H1 (cell line): Measurements from ENCODE around the gene NR3C1. TPM values are rescaled to one million over a fixed set of nuclear protein-coding genes. Genes with fewer than 3 reads are reported as not detected.

Source experiments
- CTCF ChIA-PET: fragments of 300-600 bp; sonication (Branson Sonifier 250); formaldehyde crosslinking; loops from one replicate; lab custom pipeline; 2021; ENCODE audit not compliant: partially characterized antibody; lab: Charles Lee
- POLR2A ChIA-PET: fragments of 300-600 bp; sonication (Branson Sonifier 250); formaldehyde crosslinking; loops from one replicate; lab custom pipeline; 2021; ENCODE audit warnings: inconsistent platforms; ENCODE audit not compliant: partially characterized antibody; lab: Charles Lee
- DNase-seq, 2 experiments: peaks; one replicate each; pipeline versions ENCODE4 v3.0.0 to v3.0.0-alpha.2; 2010 to 2022; ENCODE audit warnings: low spot score in 2 of 2, low read depth in 1 of 2, mixed read lengths in 1 of 2
- FAIRE-seq: peaks from 2 replicates; lab custom pipeline; 2011; peaks lifted over from hg19 to GRCh38; lab: Jason Lieb, UNC
- H2AFZ ChIP-seq: 2 replicates; pipeline ENCODE4 v1.8.1; 2012; ENCODE audit warnings: low read length, inconsistent platforms
- H2AK5ac ChIP-seq: 2 replicates; pipeline ENCODE4 v1.6.1; 2013; ENCODE audit warnings: low read depth, low read length
- H2BK120ac ChIP-seq: replicated peaks from 2 replicates; pipeline ENCODE3; 2013; ENCODE audit warnings: low read depth, low read length, inconsistent platforms
- H2BK12ac ChIP-seq: 2 replicates; pipeline ENCODE4 v1.6.1; 2013; ENCODE audit warnings: low read depth, low read length
- H2BK15ac ChIP-seq: 2 replicates; pipeline ENCODE4 v1.6.1; 2013; ENCODE audit warnings: low read length
- H2BK20ac ChIP-seq: 2 replicates; pipeline ENCODE4 v1.6.1; 2013; ENCODE audit warnings: low read length
- H2BK5ac ChIP-seq: 2 replicates; pipeline ENCODE4 v1.6.1; 2013; ENCODE audit warnings: low read depth, low read length
- H3K14ac ChIP-seq: 2 replicates; pipeline ENCODE4 v1.6.1; 2013; ENCODE audit warnings: inconsistent platforms; ENCODE audit not compliant: insufficient read length
- H3K18ac ChIP-seq: 2 replicates; pipeline ENCODE4 v1.6.1; 2013; ENCODE audit warnings: low read length; ENCODE audit errors: extremely low read depth
- H3K23ac ChIP-seq: 2 replicates; pipeline ENCODE4 v1.6.1; 2013; ENCODE audit warnings: inconsistent platforms; ENCODE audit not compliant: insufficient read length
- H3K23me2 ChIP-seq: 2 replicates; pipeline ENCODE4 v1.6.1; 2013; ENCODE audit warnings: low read depth, low read length
- H3K27ac ChIP-seq: 2 replicates; pipeline ENCODE4 v1.6.1; 2011; ENCODE audit warnings: low read depth, low read length, inconsistent platforms
- H3K27me3 ChIP-seq, 4 experiments: replicated peaks in 1 of 4; 1 replicate in 1 of 4; 2 replicates in 3 of 4; pipeline versions ENCODE4 v1.6.1 to v1.8.1; 2011 to 2013; ENCODE audit warnings: low read length in 3 of 4, mild to moderate bottlenecking in 3 of 4, inconsistent platforms in 2 of 4, mixed read lengths in 2 of 4, moderate library complexity in 1 of 4; ENCODE audit not compliant: control insufficient read depth in 3 of 4, insufficient read depth in 3 of 4; ENCODE audit errors: extremely low read depth in 1 of 4
- H3K36me3 ChIP-seq, 4 experiments: 2 replicates each; pipeline versions ENCODE4 v1.6.1 to v1.8.1; 2011 to 2013; ENCODE audit warnings: mild to moderate bottlenecking in 4 of 4, low read length in 3 of 4, moderate library complexity in 2 of 4, control low read depth in 1 of 4, inconsistent platforms in 1 of 4; ENCODE audit not compliant: insufficient read depth in 4 of 4, control insufficient read depth in 2 of 4
- H3K4ac ChIP-seq: replicated peaks from 2 replicates; pipeline ENCODE3; 2013; ENCODE audit warnings: low read length, low read depth, mixed read lengths, inconsistent platforms; ENCODE audit not compliant: insufficient read length
- H3K4me1 ChIP-seq, 4 experiments: replicated peaks in 1 of 4; 1 replicate in 1 of 4; 2 replicates in 3 of 4; pipeline versions ENCODE4 v1.6.1 to v1.8.1; 2011 to 2013; ENCODE audit warnings: low read length in 3 of 4, inconsistent platforms in 2 of 4, mixed read lengths in 1 of 4; ENCODE audit not compliant: insufficient read depth in 4 of 4, control insufficient read depth in 3 of 4
- H3K4me2 ChIP-seq, 2 experiments: 2 replicates each; pipeline versions ENCODE4 v1.6.1 to v1.8.1; 2011 to 2013; ENCODE audit warnings: low read depth in 2 of 2, low read length in 2 of 2, control low read depth in 1 of 2, inconsistent platforms in 1 of 2, mild to moderate bottlenecking in 1 of 2; ENCODE audit not compliant: insufficient read depth in 1 of 2
- H3K4me3 ChIP-seq, 4 experiments: fragments of 200-600, 300-600 bp in 1 of 4; sonication (generic), shearing (Covaris generic), sonication (Bioruptor Twin) in 1 of 4; 2 replicates each; pipeline versions ENCODE4 v1.5.1 to v1.8.1; 2011 to 2016; ENCODE audit warnings: low read length in 4 of 4, low read depth in 3 of 4, control low read depth in 2 of 4, inconsistent platforms in 2 of 4, mild to moderate bottlenecking in 2 of 4, mixed read lengths in 1 of 4, moderate library complexity in 1 of 4; ENCODE audit not compliant: insufficient read depth in 2 of 4; ENCODE audit errors: extremely low read depth in 1 of 4
- H3K56ac ChIP-seq: replicated peaks from 2 replicates; pipeline ENCODE3; 2013; ENCODE audit warnings: low read depth, mild to moderate bottlenecking, mixed read lengths, low read length, inconsistent platforms; ENCODE audit not compliant: insufficient read length
- H3K79me1 ChIP-seq: 2 replicates; pipeline ENCODE4 v1.6.1; 2013; ENCODE audit warnings: low read depth, low read length, control low read depth
- H3K79me2 ChIP-seq, 2 experiments: 2 replicates each; pipeline versions ENCODE4 v1.6.1 to v1.8.1; 2012 to 2013; ENCODE audit warnings: low read length in 2 of 2, mild to moderate bottlenecking in 2 of 2, inconsistent platforms in 1 of 2; ENCODE audit not compliant: insufficient read depth in 2 of 2, control insufficient read depth in 1 of 2
- H3K9ac ChIP-seq, 4 experiments: replicated peaks in 1 of 4; 1 replicate in 1 of 4; 2 replicates in 3 of 4; pipeline versions ENCODE4 v1.6.1 to v1.8.1; 2011 to 2013; ENCODE audit warnings: low read depth in 3 of 4, low read length in 3 of 4, control low read depth in 2 of 4, mild to moderate bottlenecking in 2 of 4, moderate library complexity in 2 of 4, inconsistent platforms in 1 of 4; ENCODE audit errors: extremely low read depth in 1 of 4
- H3K9me3 ChIP-seq, 2 experiments: 2 replicates each; pipeline versions ENCODE4 v1.6.1 to v1.8.1; 2012 to 2013; ENCODE audit warnings: mild to moderate bottlenecking in 2 of 2, moderate library complexity in 2 of 2, control low read depth in 1 of 2, inconsistent platforms in 1 of 2, low read depth in 1 of 2, low read length in 1 of 2, mixed read lengths in 1 of 2; ENCODE audit not compliant: insufficient read depth in 2 of 2
- H4K20me1 ChIP-seq, 2 experiments: replicated peaks in 1 of 2; 2 replicates each; pipeline versions ENCODE3 to v1.8.1; 2011 to 2013; ENCODE audit warnings: inconsistent platforms in 2 of 2, low read length in 2 of 2, mild to moderate bottlenecking in 1 of 2; ENCODE audit not compliant: insufficient read depth in 2 of 2, control insufficient read depth in 1 of 2
- H4K5ac ChIP-seq: 2 replicates; pipeline ENCODE4 v1.6.1; 2013; ENCODE audit warnings: low read length, low read depth, mixed read lengths, inconsistent platforms; ENCODE audit not compliant: insufficient read length
- H4K8ac ChIP-seq: 2 replicates; pipeline ENCODE4 v1.8.0; 2013; ENCODE audit warnings: mild to moderate bottlenecking, moderate library complexity, low read length, inconsistent platforms; ENCODE audit not compliant: insufficient read depth; ENCODE audit errors: extremely low read depth
- H4K91ac ChIP-seq: replicated peaks from 2 replicates; pipeline ENCODE3; 2013; ENCODE audit warnings: low read length, mixed read lengths, inconsistent platforms; ENCODE audit not compliant: insufficient read length
- CTBP2 ChIP-seq: IDR thresholded peaks from 2 replicates; pipeline ENCODE4 v1.7.0; 2011; ENCODE audit warnings: borderline replicate concordance, mild to moderate bottlenecking, moderate library complexity, mixed read lengths, low read length; ENCODE audit not compliant: insufficient read depth, insufficient read length
- CTCF ChIP-seq, 3 experiments: IDR thresholded peaks; 1 replicate in 2 of 3; 2 replicates in 1 of 3; pipeline versions ENCODE4 v1.5.1 to v1.6.1; 2011; ENCODE audit warnings: low read length in 3 of 3, mild to moderate bottlenecking in 3 of 3, inconsistent platforms in 2 of 3, low read depth in 1 of 3, moderate library complexity in 1 of 3; ENCODE audit not compliant: insufficient read depth in 1 of 3; ENCODE audit errors: control extremely low read depth in 1 of 3
- JUN ChIP-seq: IDR thresholded peaks from 2 replicates; pipeline ENCODE4 v1.6.1; 2011; ENCODE audit warnings: low read depth, mild to moderate bottlenecking, improper control_type of control experiment, low read length
- JUND ChIP-seq: IDR thresholded peaks from 2 replicates; pipeline ENCODE4 v1.6.1; 2011; ENCODE audit warnings: mild to moderate bottlenecking, improper control_type of control experiment, low read length
- KDM4A ChIP-seq: IDR thresholded peaks from one replicate; pipeline ENCODE4 v1.7.1; 2012; ENCODE audit warnings: low read depth, mild to moderate bottlenecking, moderate library complexity, low read length, inconsistent platforms; ENCODE audit not compliant: severe bottlenecking
- MAX ChIP-seq: IDR thresholded peaks from 2 replicates; pipeline ENCODE4 v1.6.1; 2012; ENCODE audit warnings: inconsistent platforms
- NRF1 ChIP-seq: IDR thresholded peaks from 2 replicates; pipeline ENCODE4 v1.6.1; 2011; ENCODE audit warnings: mild to moderate bottlenecking, low read depth, low read length, improper control_type of control experiment
- RFX5 ChIP-seq: IDR thresholded peaks from 2 replicates; pipeline ENCODE4 v1.6.1; 2011; ENCODE audit warnings: low read depth, low read length, improper control_type of control experiment, borderline replicate concordance
- SAP30 ChIP-seq: fragments of 300-600 bp; sonication (generic); IDR thresholded peaks from 2 replicates; pipeline ENCODE4 v1.7.1; 2012; ENCODE audit warnings: low read length, moderate library complexity, mild to moderate bottlenecking, inconsistent platforms; ENCODE audit not compliant: insufficient read depth, insufficient replicate concordance
- SIRT6 ChIP-seq: IDR thresholded peaks from one replicate; pipeline ENCODE4 v1.7.1; 2012; ENCODE audit warnings: low read length, inconsistent platforms
- SP2 ChIP-seq: IDR thresholded peaks from 2 replicates; pipeline ENCODE4 v1.6.1; 2012; ENCODE audit warnings: mild to moderate bottlenecking, low read length, inconsistent platforms
- TAF1 ChIP-seq: IDR thresholded peaks from 2 replicates; pipeline ENCODE4 v1.6.1; 2011; ENCODE audit warnings: mild to moderate bottlenecking, low read depth, low read length
- WGBS, 2 experiments: shearing (Covaris generic) in 1 of 2; methylation state at CpG; one replicate each; pipeline versions ENCODE4 v1.1.6 to v1.1.7; 2013 to 2015; ENCODE audit warnings: low lambda C conversion rate in 2 of 2, mixed read lengths in 2 of 2, inconsistent platforms in 1 of 2, low coverage in 1 of 2, missing lambda C conversion rate in 1 of 2; ENCODE audit not compliant: insufficient replicate concordance in 2 of 2, insufficient coverage in 1 of 2, insufficient read length in 1 of 2; ENCODE audit errors: extremely low coverage in 1 of 2, missing lambda C conversion rate in 1 of 2; 5-methylcytosine and 5-hydroxymethylcytosine counted together
- polyA plus RNA-seq, 7 experiments: library from polyadenylated mRNA; depleted of rRNA in 3 of 7; stranded (reverse) in 5 of 7; unstranded in 2 of 7; fragments of >200 nt in 5 of 7; fragments of 200-250 nt in 2 of 7; gene quantifications; 1 replicate in 5 of 7; 2 replicates in 1 of 7; 4 replicates in 1 of 7; pipeline versions ENCODE4 v1.2.1 to v1.2.3, GENCODE V29; 2011 to 2013; ENCODE audit warnings: missing spikeins in 2 of 7, mixed read lengths in 2 of 7
- total RNA-seq: library from RNA; stranded (reverse); fragmentation: NEBNext Ultra II Directional; extraction: Animal tissue kit (Norgen Biotek cat#: 25700); gene quantifications from 2 replicates; pipeline ENCODE4 v1.2.1, GENCODE V29; 2021

The NR3C1 gene
- total and polyA plus RNA-seq, 2 of the 8 experiments (the other 6 are each of a cell fraction or from before 2014, with no cell fraction given): 1.7 to 5.4 TPM

GRCh38 chr5:143337946-143338345 is 65.5 kb downstream of the NR3C1 start:
- Histone ChIP-seq H3K18ac (no peak overlapping the region), H2BK15ac (no peak overlapping the region), H2BK5ac (no peak overlapping the region), H3K27me3 (no peaks in the 10 kb centered on the region), H2AK5ac (no peak overlapping the region), H3K23ac (no peak overlapping the region), H3K23me2 (no peaks in the 10 kb centered on the region), H3K14ac (no peak overlapping the region), H3K79me1 (no peaks in the 10 kb centered on the region), H4K5ac (no peak overlapping the region), H3K4me3 (no peak overlapping the region), H2AFZ (no peak overlapping the region), H2BK120ac (no peak overlapping the region), H3K36me3 (no peaks in the 10 kb centered on the region; a peak in 1 of 8 replicates), H3K79me2 (no peaks in the 10 kb centered on the region), H4K8ac (no peak overlapping the region), H3K4ac (no peak overlapping the region), H3K27ac (no peak overlapping the region), H3K9me3 (no peaks in the 10 kb centered on the region; a peak in 1 of 4 replicates), H3K4me1 (no peaks in the 10 kb centered on the region), H4K91ac (no peak overlapping the region), H4K20me1 (no peaks in the 10 kb centered on the region), H3K56ac (no peak overlapping the region), H2BK12ac (no peak overlapping the region), H3K4me2 (no peak overlapping the region), H3K9ac (no peak overlapping the region), H2BK20ac (no peak overlapping the region)
- 91% methylated on average over 3 of the region's 3 CpGs; no CpG with 5 or more reads in 1 of the 2 experiments for WGBS, 2 experiments
- CTCF ChIA-PET: interaction anchor here (0.6 kb wide), 2 partner anchors 925 to 1768 kb away, joined by 3 read pairs; no protein-coding TSS in a partner anchor
- POLR2A ChIA-PET: interaction anchor here (1.6 kb wide), 1 partner anchor 16 kb away, joined by 3 read pairs; no protein-coding TSS in a partner anchor
- no peak for FAIRE-seq
- DNase-seq: no peak
- TF ChIP-seq CTBP2: no peak
- no peak for TF ChIP-seq TAF1
- no peak for TF ChIP-seq SIRT6
- no peak for TF ChIP-seq JUND
- no peak for TF ChIP-seq RFX5
- no peak for TF ChIP-seq KDM4A
- no peak for TF ChIP-seq NRF1
- TF ChIP-seq JUN: no peak
- no peak for TF ChIP-seq SAP30
- no peak for TF ChIP-seq SP2
- no peak for TF ChIP-seq MAX
- TF ChIP-seq CTCF (IDR thresholded peaks at IDR 0.05; ENCODE audit: control extremely low read depth in 1 of 3, insufficient read depth in 1 of 3, low read depth in 1 of 3, low read length in 3 of 3): no peak
